Measurements from ENCODE around the gene NR6A1.

The NR6A1 gene

DNA sequence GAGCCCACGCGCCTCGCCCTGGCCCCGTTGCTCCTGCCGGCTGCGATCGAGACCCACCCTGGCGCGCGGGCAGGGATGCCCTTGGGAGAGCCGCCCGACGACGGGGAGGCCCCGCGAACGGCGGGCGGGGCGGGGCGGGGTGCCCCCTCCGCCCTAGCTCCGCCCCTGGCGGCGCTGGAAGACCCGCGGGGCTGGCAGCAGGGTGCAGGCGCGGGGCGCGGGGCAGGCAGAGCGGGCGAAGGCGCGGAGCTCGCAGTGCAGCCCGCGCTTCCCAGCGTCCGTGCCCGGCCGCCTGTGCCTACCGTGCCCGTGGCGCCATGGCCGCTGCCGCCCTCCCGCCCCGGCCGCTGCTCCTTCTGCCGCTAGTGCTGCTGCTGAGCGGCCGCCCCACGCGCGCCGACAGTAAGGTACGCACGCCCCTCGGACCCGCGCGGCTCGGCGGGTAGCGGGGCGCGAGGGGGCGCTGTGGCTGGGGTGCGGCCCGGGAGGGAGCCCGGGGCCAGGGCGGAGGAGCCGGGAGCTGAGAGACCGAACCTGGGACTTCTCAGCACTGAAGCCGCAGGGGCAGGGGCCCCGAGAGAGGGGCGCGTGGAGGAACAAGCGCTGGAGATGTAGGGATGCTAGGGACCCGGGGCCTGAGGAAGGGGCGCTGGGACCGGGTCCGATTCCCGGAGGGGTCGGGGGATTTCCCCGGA lies 6.0 kb upstream of the NR6A1 start, which contains the start of gene OLFML2A (continued):
- no peak for TF ChIP-seq ZNF70 (CRISPR knock-in tag; IDR thresholded peaks at IDR 0.05)
- TF ChIP-seq, protein P1, sequence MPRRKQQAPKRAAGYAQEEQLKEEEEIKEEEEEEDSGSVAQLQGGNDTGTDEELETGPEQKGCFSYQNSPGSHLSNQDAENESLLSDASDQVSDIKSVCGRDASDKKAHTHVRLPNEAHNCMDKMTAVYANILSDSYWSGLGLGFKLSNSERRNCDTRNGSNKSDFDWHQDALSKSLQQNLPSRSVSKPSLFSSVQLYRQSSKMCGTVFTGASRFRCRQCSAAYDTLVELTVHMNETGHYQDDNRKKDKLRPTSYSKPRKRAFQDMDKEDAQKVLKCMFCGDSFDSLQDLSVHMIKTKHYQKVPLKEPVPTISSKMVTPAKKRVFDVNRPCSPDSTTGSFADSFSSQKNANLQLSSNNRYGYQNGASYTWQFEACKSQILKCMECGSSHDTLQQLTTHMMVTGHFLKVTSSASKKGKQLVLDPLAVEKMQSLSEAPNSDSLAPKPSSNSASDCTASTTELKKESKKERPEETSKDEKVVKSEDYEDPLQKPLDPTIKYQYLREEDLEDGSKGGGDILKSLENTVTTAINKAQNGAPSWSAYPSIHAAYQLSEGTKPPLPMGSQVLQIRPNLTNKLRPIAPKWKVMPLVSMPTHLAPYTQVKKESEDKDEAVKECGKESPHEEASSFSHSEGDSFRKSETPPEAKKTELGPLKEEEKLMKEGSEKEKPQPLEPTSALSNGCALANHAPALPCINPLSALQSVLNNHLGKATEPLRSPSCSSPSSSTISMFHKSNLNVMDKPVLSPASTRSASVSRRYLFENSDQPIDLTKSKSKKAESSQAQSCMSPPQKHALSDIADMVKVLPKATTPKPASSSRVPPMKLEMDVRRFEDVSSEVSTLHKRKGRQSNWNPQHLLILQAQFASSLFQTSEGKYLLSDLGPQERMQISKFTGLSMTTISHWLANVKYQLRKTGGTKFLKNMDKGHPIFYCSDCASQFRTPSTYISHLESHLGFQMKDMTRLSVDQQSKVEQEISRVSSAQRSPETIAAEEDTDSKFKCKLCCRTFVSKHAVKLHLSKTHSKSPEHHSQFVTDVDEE (CRISPR knock-in tag; IDR thresholded peaks at IDR 0.05) = no peak
- no peak for TF ChIP-seq ZNF565 (CRISPR knock-in tag; conservative IDR thresholded peaks at IDR 0.05; ENCODE audit: low read depth)
- TF ChIP-seq, protein P2, sequence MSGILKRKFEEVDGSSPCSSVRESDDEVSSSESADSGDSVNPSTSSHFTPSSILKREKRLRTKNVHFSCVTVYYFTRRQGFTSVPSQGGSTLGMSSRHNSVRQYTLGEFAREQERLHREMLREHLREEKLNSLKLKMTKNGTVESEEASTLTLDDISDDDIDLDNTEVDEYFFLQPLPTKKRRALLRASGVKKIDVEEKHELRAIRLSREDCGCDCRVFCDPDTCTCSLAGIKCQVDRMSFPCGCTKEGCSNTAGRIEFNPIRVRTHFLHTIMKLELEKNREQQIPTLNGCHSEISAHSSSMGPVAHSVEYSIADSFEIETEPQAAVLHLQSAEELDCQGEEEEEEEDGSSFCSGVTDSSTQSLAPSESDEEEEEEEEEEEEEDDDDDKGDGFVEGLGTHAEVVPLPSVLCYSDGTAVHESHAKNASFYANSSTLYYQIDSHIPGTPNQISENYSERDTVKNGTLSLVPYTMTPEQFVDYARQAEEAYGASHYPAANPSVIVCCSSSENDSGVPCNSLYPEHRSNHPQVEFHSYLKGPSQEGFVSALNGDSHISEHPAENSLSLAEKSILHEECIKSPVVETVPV (CRISPR knock-in tag; IDR thresholded peaks at IDR 0.05) = no peak
- TF ChIP-seq TCF4 (CRISPR knock-in tag; IDR thresholded peaks at IDR 0.05; ENCODE audit: borderline replicate concordance) = no peak
- TF ChIP-seq SNAI2 (CRISPR knock-in tag; IDR thresholded peaks at IDR 0.05) = no peak
- TF ChIP-seq, protein P3, sequence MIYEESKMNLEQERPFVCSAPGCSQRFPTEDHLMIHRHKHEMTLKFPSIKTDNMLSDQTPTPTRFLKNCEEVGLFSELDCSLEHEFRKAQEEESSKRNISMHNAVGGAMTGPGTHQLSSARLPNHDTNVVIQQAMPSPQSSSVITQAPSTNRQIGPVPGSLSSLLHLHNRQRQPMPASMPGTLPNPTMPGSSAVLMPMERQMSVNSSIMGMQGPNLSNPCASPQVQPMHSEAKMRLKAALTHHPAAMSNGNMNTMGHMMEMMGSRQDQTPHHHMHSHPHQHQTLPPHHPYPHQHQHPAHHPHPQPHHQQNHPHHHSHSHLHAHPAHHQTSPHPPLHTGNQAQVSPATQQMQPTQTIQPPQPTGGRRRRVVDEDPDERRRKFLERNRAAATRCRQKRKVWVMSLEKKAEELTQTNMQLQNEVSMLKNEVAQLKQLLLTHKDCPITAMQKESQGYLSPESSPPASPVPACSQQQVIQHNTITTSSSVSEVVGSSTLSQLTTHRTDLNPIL (CRISPR knock-in tag; IDR thresholded peaks at IDR 0.05; ENCODE audit: low read depth) = no peak
- TF ChIP-seq ESRRG (CRISPR knock-in tag; IDR thresholded peaks at IDR 0.05) = no peak

DNA sequence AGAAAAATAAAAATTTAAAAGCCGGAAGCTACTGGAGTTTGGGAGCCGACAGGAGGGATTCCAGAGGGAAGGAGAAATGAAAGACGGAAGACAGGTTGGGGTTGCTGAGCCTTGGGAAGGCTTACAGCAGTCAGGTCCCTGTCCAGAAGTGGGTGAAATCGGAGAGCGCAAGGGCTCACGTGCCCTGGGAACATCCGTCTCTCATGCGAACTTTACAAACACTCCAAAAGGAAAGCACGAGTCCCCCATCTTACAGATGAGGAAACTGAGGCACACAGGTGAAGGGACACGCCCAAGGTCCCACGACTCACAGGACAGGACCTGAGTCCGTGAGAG lies 5.5 kb upstream of the NR6A1 start:
- ATAC-seq = no peak
- TF ChIP-seq ZFP3 (CRISPR knock-in tag; IDR thresholded peaks at IDR 0.05) (no peak), ZNF8 (CRISPR knock-in tag; IDR thresholded peaks at IDR 0.05) (no peak), SNAI2 (CRISPR knock-in tag; IDR thresholded peaks at IDR 0.05) (no peak)

DNA sequence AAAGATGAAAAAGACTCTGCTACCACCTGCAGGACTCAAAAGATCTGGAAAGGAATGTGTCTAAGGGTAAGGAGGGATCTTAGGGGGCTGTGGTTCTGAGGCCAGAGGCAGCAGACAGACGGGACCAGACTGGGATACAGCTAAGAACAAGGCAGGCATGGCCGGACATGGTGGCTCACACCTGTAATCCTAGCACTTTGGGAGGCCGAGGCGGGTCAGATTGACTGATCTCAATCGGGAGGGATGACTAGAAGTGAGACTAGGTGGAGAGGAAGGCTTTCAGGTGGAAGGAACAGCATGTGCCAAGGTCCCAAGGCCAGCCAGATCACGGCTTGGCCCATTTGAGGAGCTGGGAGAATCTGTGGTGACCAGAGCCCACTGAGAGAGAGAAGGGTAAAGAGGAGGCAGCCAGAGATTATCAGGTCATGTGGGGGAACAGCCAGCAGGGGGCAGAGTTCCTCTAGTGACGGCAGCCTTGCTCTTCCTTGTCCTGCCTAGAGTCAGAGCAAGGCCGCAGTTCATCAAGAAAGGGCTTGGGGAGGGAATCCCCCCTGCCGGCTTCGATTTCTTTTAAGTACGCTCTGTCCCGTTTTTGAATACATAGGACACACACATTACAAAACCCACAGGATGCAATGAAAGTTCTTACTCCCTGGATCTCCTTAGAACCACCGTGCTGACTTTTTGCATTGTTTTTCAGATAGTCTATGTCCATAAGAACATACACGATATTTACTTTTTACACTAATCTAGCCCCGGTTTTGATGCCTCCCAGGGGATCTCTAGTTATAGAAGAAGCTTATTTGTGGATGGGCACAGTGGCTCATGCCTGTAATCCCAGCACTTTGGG lies 3.2 kb upstream of the NR6A1 start:
- no peak for TF ChIP-seq RARB (CRISPR knock-in tag; IDR thresholded peaks at IDR 0.05)
- TF ChIP-seq, protein P3 (CRISPR knock-in tag; IDR thresholded peaks at IDR 0.05; ENCODE audit: low read depth) = no peak
- no peak for TF ChIP-seq OSR1 (CRISPR knock-in tag; IDR thresholded peaks at IDR 0.05)
- TF ChIP-seq BACH2 (CRISPR knock-in tag; IDR thresholded peaks at IDR 0.05; ENCODE audit: borderline replicate concordance) = no peak
- no peak for TF ChIP-seq ZFP3 (CRISPR knock-in tag; IDR thresholded peaks at IDR 0.05)
- TF ChIP-seq ISL1 (CRISPR knock-in tag; IDR thresholded peaks at IDR 0.05) = no peak
- TF ChIP-seq ZNF70 (CRISPR knock-in tag; IDR thresholded peaks at IDR 0.05) = no peak
- no peak for TF ChIP-seq ZC3H10 (CRISPR knock-in tag; IDR thresholded peaks at IDR 0.05)
- no peak for TF ChIP-seq ESRRG (CRISPR knock-in tag; IDR thresholded peaks at IDR 0.05)
- no peak for TF ChIP-seq TOX (CRISPR knock-in tag; IDR thresholded peaks at IDR 0.05; ENCODE audit: borderline replicate concordance)
- TF ChIP-seq, protein P4, sequence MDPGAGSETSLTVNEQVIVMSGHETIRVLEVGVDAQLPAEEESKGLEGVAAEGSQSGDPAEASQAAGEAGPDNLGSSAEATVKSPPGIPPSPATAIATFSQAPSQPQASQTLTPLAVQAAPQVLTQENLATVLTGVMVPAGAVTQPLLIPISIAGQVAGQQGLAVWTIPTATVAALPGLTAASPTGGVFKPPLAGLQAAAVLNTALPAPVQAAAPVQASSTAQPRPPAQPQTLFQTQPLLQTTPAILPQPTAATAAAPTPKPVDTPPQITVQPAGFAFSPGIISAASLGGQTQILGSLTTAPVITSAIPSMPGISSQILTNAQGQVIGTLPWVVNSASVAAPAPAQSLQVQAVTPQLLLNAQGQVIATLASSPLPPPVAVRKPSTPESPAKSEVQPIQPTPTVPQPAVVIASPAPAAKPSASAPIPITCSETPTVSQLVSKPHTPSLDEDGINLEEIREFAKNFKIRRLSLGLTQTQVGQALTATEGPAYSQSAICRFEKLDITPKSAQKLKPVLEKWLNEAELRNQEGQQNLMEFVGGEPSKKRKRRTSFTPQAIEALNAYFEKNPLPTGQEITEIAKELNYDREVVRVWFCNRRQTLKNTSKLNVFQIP (CRISPR knock-in tag; IDR thresholded peaks at IDR 0.05; ENCODE audit: borderline replicate concordance, low read depth) = no peak
- TF ChIP-seq, protein P1 (CRISPR knock-in tag; IDR thresholded peaks at IDR 0.05) = no peak
- TF ChIP-seq, protein P2 (CRISPR knock-in tag; IDR thresholded peaks at IDR 0.05) = no peak
- TF ChIP-seq ZNF565 (CRISPR knock-in tag; conservative IDR thresholded peaks at IDR 0.05; ENCODE audit: low read depth) = no peak
- TF ChIP-seq, protein P5, sequence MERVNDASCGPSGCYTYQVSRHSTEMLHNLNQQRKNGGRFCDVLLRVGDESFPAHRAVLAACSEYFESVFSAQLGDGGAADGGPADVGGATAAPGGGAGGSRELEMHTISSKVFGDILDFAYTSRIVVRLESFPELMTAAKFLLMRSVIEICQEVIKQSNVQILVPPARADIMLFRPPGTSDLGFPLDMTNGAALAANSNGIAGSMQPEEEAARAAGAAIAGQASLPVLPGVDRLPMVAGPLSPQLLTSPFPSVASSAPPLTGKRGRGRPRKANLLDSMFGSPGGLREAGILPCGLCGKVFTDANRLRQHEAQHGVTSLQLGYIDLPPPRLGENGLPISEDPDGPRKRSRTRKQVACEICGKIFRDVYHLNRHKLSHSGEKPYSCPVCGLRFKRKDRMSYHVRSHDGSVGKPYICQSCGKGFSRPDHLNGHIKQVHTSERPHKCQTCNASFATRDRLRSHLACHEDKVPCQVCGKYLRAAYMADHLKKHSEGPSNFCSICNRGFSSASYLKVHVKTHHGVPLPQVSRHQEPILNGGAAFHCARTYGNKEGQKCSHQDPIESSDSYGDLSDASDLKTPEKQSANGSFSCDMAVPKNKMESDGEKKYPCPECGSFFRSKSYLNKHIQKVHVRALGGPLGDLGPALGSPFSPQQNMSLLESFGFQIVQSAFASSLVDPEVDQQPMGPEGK (CRISPR knock-in tag; IDR thresholded peaks at IDR 0.05; ENCODE audit: borderline replicate concordance) = no peak
- no peak for TF ChIP-seq GLIS3 (CRISPR knock-in tag; IDR thresholded peaks at IDR 0.05)
- no peak for TF ChIP-seq PPARA (CRISPR knock-in tag; IDR thresholded peaks at IDR 0.05; ENCODE audit: borderline replicate concordance)
- no peak for TF ChIP-seq TCF4 (CRISPR knock-in tag; IDR thresholded peaks at IDR 0.05; ENCODE audit: borderline replicate concordance)
- peak; percentile 43 for ATAC-seq

Data from SK-N-SH treated with all-trans-retinoic acid at 6 μM for 48 hours (cell line).